Suppressor macrophage treated with lipopolysaccharide for 1 hour (primary cell): ENCODE data around the gene HIPK1.

Experiments used
- DNase-seq, 3 donors: peaks; one replicate each; pipeline ENCODE4 v3.0.0-alpha.2; 2020 to 2022

HIPK1 gene

DNA sequence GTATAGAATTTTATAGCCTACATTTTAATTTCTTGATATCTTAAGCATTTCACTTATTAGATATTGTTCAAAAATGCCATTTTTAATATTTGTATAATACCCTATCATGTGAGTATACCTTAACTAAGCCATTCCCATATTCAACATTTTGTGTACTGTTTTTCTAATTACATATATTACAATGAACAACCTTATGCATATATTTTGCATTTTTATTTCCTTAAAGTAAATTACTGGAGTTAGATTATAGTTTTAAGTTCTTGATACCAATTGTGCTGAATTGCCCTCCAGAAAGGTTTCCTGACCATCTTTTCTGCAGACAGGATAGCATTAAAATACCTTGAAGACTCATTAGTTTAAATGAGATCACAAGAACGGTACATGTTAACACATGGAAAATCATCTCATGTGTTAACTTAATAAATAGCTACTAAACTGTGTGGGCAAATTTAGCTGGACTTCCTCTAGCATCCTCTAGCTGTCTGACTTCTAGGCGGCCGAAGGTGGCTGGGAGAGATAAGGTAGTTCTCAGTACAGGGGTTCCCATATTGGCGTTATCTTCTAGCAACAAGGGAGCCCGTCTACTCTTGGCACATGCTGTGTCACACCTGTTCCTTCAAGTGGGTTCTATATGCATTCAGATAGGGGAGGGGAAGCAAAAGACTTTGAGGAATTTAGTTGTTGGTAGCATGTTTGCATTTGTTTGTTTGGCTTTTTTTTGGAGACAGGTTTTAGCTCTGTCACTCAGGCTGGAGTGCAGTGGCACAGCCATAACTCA, 15.0 kb upstream of the HIPK1 start:
- DNase-seq: no peak

DNA sequence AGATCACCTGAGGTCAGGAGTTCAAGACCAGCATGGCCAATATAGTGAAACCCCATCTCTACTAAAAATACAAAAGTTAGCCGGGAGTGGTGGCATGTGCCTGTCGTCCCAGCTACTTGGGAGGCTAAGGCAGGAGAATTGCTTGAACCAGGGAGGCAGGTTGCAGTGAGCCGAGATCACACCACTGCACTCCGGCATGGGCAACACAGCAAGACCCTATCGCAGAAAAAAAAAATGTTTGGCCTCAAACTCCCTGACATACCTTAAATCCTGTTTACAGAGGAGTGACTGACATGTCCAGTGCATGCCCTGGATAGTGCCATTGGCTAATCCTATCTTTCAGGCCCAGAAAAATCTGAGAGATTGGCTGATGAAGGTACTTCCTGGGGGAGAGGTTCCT, 12.2 kb upstream of the HIPK1 start:
- no peak for DNase-seq

GRCh38 chr1:113917400-113918082, 11.6 kb upstream of the HIPK1 start:
- DNase-seq: no peak

- DNase-seq: no peak
Observed at GRCh38 chr1:113918243-113918642, 10.9 kb upstream of the HIPK1 start.

GRCh38 chr1:113922957-113923356, 6.2 kb upstream of the HIPK1 start:
- peak; percentile 37 to 61 (median 57) for DNase-seq

DNA sequence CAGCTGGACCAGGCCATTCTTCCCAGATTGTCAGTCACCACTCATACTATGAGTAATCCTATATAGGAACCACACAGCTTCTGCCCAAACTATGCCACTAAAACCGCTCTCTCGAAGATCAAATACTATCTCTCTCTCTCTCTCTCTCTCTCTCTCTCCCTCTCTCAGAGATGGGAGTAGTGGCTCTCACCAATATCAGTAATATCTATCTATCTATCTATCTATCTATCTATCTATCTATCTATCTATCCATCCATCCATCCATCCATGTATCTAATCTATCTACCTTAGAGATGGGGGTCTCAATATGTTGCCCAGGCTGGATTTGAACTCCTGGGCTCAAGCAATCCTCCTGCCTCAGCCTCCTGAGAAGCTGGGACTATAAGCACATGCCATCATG, 4.7 kb upstream of the HIPK1 start:
- DNase-seq: no peak

DNA sequence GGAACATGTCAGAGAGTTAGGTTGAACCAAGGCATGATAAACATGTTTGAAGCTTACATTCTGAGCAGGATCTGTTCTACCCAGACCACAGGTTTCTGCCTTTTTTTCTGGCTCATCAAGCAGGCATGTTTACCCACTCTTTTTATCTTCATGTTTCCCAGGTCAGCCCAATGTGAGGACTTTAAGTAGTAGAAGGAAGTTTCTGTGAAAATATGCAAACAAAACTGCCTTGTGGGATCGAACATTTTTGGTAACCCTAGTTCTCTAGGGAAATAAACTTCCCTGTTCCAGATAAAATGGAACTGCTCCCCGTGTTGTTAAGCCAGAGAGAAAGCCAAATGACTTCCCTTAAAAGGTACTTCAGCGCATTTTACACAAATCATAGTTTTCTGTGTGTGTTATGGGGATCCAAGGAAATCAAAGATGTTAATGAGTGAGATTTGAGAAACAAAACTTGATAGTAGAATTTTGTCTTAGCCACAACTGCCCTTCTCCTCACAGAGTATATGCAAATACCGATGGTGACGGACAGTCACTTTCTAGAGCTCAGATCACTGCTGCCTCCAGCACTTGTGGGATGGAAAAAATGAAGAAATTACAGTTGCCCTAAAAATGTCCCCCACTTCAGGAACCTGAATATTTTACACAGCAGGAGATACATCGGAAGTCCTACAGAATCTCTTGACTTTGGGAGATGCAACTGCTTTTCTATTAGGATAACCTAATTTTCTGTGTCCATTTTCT, 765 bp upstream of the HIPK1 start:
- DNase-seq: peak in 2 of 3 donors; percentile 45 to 54

- peak; percentile 65 to 83 (median 75) for DNase-seq
Observed at GRCh38 chr1:113929750-113930498, 800 bp downstream of the HIPK1 start.

DNA sequence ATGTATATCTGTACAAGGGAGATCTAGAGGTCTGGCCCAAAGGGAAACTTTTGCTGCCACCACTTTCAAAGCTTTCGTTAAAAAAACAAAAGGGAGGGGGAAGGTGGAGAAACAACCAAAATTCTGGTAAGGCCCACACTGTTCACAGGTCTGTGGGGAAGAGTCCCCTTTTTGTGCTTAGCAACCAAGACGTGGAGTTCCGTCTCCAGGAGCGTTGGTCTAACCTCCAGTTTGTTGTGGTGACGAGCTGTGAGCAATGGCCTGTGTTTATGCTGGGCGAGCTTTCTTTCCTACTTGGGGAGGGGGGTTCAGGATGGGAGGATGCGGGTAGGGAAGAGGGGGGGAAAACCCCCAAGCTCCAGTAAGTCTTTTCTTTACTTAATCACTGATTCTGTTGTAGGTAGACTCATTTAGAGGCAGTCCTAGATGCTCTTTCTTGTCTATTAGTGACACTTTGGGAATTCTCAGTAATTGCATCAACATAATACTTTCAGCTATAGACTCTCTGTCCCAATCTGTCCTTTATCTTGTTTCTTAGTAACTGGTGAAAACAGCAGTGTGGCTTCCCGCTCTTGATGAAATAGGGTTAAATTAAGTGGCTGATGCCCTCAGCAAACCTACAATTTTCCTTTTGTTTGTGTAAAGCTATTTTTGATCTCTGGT, 1.5 kb downstream of the HIPK1 start:
- peak; percentile 56 to 83 (median 59) for DNase-seq

DNA sequence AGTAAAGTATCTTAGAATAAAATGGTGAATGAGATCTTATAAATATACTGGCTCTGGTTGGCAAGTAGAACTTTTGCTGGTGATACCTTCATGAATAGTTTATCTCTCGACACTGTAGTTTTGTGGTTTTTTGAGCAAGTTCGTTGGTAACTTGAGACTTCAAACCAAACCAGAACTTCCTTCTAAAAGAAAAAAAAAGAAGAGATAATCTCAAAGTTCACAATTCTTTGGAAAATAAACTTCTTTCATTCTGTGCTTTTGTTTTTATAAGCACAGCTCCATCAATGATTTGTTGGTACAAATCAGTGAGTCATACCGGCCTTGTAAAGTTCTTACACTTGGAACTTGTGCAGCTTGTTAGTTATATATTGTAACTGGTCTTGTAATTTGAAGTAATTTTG, 2.3 kb downstream of the HIPK1 start:
- DNase-seq: peak in 1 of 3 donors; percentile 34

- no peak for DNase-seq
Observed at GRCh38 chr1:113934006-113934405, 4.9 kb downstream of the HIPK1 start.

DNA sequence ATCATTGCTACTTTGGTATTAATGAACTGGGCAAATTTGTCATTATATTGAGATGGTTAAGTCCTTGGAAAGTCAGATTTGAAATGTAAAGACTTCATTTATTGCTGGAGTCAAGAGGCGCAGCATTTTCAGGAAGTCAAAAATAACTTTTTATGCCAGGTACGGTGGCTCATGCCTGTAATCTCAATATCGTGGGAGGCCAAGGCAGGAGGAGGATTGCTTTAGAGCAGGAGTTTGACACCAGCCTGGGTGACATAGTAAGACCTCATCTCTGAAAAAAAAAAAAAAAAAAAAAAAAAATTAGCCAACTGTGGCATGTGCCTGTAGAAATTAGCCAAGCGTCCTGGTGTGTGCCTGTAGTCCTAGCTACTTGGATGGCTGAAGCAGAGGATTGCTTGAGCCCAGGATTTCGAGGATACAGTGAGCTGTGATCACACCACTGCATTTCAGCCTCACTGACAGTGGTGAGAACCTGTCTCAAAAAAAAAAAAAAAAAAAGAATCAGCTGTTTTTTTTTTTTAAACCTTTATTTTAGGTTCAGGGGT, 5.5 kb downstream of the HIPK1 start:
- DNase-seq: no peak

GRCh38 chr1:113935176-113935575, 6.1 kb downstream of the HIPK1 start:
- no peak for DNase-seq

GRCh38 chr1:113935970-113936369, 6.8 kb downstream of the HIPK1 start:
- no peak for DNase-seq

GRCh38 chr1:113937146-113937545, 8.0 kb downstream of the HIPK1 start:
- DNase-seq: no peak

- DNase-seq: no peak
Observed at GRCh38 chr1:113938192-113938591, 9.1 kb downstream of the HIPK1 start.

DNA sequence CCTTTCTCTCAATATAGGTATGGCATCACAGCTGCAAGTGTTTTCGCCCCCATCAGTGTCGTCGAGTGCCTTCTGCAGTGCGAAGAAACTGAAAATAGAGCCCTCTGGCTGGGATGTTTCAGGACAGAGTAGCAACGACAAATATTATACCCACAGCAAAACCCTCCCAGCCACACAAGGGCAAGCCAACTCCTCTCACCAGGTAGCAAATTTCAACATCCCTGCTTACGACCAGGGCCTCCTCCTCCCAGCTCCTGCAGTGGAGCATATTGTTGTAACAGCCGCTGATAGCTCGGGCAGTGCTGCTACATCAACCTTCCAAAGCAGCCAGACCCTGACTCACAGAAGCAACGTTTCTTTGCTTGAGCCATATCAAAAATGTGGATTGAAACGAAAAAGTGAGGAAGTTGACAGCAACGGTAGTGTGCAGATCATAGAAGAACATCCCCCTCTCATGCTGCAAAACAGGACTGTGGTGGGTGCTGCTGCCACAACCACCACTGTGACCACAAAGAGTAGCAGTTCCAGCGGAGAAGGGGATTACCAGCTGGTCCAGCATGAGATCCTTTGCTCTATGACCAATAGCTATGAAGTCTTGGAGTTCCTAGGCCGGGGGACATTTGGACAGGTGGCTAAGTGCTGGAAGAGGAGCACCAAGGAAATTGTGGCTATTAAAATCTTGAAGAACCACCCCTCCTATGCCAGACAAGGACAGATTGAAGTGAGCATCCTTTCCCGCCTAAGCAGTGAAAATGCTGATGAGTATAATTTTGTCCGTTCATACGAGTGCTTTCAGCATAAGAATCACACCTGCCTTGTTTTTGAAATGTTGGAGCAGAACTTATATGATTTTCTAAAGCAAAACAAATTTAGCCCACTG, 11.5 kb downstream of the HIPK1 start:
- DNase-seq: peak in 1 of 3 donors; percentile 32

GRCh38 chr1:113941245-113941559, 12.1 kb downstream of the HIPK1 start:
- no peak for DNase-seq

GRCh38 chr1:113942527-113942926, 13.4 kb downstream of the HIPK1 start:
- DNase-seq: no peak

- peak; percentile 31 to 83 (median 79) for DNase-seq
Observed at GRCh38 chr1:113943028-113943811, 14.1 kb downstream of the HIPK1 start.
